NT2/D1 (cell line): ENCODE measurements around the gene AHDC1.

ENCODE experiments used
- DNase-seq: peaks from one replicate; pipeline ENCODE4 v3.0.0-alpha.2; 2011; ENCODE audit warnings: low read depth, low spot score
- H3K27me3 ChIP-seq: 2 replicates; pipeline ENCODE4 v1.6.0; 2011; ENCODE audit warnings: mild to moderate bottlenecking; ENCODE audit not compliant: insufficient read length, insufficient read depth
- H3K36me3 ChIP-seq: 2 replicates; pipeline ENCODE4 v1.6.1; 2011; ENCODE audit warnings: mild to moderate bottlenecking, low read length, mixed read lengths; ENCODE audit not compliant: insufficient read depth, insufficient read length
- H3K4me1 ChIP-seq: 2 replicates; pipeline ENCODE4 v1.5.1; 2011; ENCODE audit not compliant: insufficient read depth, insufficient read length
- H3K4me3 ChIP-seq: 2 replicates; pipeline ENCODE4 v1.5.1; 2011; ENCODE audit warnings: low read depth; ENCODE audit not compliant: insufficient read length
- H3K9ac ChIP-seq: 2 replicates; pipeline ENCODE4 v1.6.0; 2011; ENCODE audit warnings: low read depth; ENCODE audit not compliant: insufficient read length
- H3K9me3 ChIP-seq: 2 replicates; pipeline ENCODE4 v1.5.1; 2011; ENCODE audit warnings: mild to moderate bottlenecking, low read length; ENCODE audit not compliant: insufficient read depth
- SUZ12 ChIP-seq: IDR thresholded peaks from 2 replicates; pipeline ENCODE4 v1.6.1; 2011; ENCODE audit not compliant: insufficient read length, insufficient read depth; ENCODE audit errors: extremely low read depth
- YY1 ChIP-seq: IDR thresholded peaks from 2 replicates; pipeline ENCODE4 v1.6.1; 2011; ENCODE audit not compliant: insufficient read length, insufficient read depth
- ZNF274 ChIP-seq: IDR thresholded peaks from 2 replicates; pipeline ENCODE4 v1.6.1; 2011; ENCODE audit warnings: mild to moderate bottlenecking, low read depth, low read length

Gene AHDC1

DNA sequence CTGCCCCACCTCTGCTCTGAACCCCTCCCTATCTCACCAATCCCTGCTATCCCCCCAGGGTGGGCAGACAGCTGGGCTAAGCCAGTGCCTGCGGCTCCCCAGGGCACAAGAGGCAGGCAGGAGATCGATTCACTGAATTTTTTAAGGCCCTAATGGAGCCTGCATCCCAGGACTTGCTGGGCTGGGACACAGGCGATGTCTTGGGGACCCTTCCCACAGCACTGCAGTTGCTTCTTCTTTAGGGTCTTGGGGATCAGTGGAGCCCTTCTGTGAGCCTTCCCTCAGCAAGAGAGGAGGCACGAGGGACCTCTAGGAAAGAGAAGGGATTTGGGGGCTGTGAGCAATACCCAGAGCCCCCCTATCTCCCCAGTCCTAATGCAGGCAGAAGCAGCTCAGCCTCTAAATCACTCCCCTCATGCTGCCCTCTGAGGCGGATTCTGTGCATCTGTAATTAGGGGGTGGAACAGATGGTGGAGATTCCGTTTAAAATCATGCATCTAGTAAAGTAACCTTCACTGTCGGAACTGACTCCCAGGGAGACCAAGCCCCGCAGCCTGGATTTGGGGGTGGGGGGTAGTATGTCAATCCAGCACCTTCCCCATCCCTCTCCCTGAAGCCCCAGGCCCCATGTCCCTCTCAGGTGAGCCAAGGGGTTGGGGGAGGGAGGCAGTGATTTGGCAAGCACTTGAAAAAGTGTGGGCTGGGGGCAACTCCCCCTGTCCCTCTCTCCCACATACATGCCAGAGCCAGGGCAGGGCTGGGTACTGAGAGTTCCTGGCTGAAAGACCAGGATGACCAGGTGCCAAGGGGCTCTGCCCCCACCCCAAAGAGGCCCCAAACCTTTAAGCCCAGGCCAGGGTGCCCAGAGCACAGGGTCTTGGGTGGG, 10.0 kb downstream of the AHDC1 start:
- peak overlapping the region; percentile 31 for H3K4me3 ChIP-seq
- peak overlapping the region; percentile 82 for H3K9ac ChIP-seq
- DNase-seq: no peak
- peaks cover 92% of the 10 kb centered on the region for H3K4me1 ChIP-seq
- no peaks in the 10 kb centered on the region for H3K9me3 ChIP-seq
- peaks cover 38% of the 10 kb centered on the region for H3K36me3 ChIP-seq
- H3K27me3 ChIP-seq: no peaks in the 10 kb centered on the region
- TF ChIP-seq SUZ12 (no peak), ZNF274 (no peak)

- no peaks in the 10 kb centered on the region for H3K27me3 ChIP-seq
- H3K4me1 ChIP-seq: peaks cover 87% of the 10 kb centered on the region
- no peak for TF ChIP-seq SUZ12
- no peak for TF ChIP-seq YY1
- TF ChIP-seq ZNF274: no peak
- peaks cover 46% of the 10 kb centered on the region for H3K36me3 ChIP-seq
- peak; percentile 84 for DNase-seq
- peak overlapping the region; percentile 31 for H3K4me3 ChIP-seq
- H3K9me3 ChIP-seq: no peaks in the 10 kb centered on the region
- peak overlapping the region; percentile 82 for H3K9ac ChIP-seq
Measured at GRCh38 chr1:27592931-27593677, 10.8 kb downstream of the AHDC1 start.

GRCh38 chr1:27592232-27592930, 11.6 kb downstream of the AHDC1 start:
- DNase-seq: no peak
- Histone ChIP-seq H3K36me3 (peaks cover 54% of the 10 kb centered on the region), H3K27me3 (no peaks in the 10 kb centered on the region), H3K4me3 (peak overlapping the region; percentile 31), H3K9me3 (no peaks in the 10 kb centered on the region), H3K9ac (peak overlapping the region; percentile 53), H3K4me1 (peaks cover 80% of the 10 kb centered on the region)
- no peak for TF ChIP-seq SUZ12
- TF ChIP-seq YY1: no peak
- TF ChIP-seq ZNF274: no peak

DNA sequence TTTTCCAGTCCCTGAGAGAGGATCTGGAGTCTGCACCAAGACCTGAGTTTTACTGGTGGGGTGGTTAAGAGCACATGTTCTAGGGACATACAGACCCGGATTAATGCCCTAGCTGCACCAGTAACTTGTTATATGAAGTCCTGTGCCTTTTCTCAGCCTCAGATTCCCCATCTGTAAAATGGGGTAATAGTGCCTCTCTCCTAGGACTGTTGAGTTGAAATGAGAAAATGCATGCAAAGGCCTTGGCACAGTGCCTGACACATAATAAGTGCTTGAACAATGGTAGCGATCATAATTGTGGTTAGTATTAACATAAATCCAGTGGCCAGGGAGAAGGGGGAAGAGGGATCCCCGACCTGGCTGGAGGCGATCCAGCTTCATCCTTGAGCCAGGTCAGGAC, 12.3 kb downstream of the AHDC1 start:
- no peak overlapping the region for H3K4me3 ChIP-seq
- H3K4me1 ChIP-seq: peaks cover 77% of the 10 kb centered on the region
- H3K9me3 ChIP-seq: no peaks in the 10 kb centered on the region
- no peaks in the 10 kb centered on the region for H3K27me3 ChIP-seq
- TF ChIP-seq SUZ12 (no peak), YY1 (no peak), ZNF274 (no peak)
- no peak for DNase-seq
- H3K9ac ChIP-seq: peak overlapping the region; percentile 18
- H3K36me3 ChIP-seq: peaks cover 55% of the 10 kb centered on the region

DNA sequence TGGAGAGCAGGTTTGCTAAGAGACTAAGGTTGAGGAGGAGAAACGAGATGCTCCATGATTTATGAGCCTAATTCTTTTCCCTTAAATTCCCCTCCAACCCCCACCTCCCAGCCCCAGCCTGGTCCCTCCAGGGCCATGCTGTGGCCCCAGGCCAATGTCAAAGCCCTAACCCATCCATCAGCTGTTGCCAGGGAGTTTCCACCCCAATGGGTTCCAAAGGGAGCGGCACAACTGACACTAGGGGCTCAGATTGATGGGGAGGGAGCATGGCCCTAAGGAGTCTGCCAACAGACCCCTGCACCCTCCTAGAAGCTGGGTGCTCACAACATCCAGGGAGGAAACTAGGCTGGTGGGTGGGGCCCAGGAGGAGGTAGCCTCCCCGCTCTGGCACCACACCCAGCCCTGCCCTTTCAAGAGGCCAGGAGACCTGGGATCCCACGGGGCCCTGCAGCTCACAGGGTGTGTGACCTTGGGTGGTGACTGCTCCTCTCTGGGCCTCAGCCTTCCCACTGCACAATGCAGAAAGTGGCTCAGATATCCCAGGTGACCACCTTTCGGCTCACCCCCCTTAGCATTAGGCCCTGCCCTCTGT, 12.9 kb downstream of the AHDC1 start:
- DNase-seq: no peak
- no peak for TF ChIP-seq YY1
- no peak for TF ChIP-seq SUZ12
- no peak for TF ChIP-seq ZNF274
- H3K36me3 ChIP-seq: peaks cover 61% of the 10 kb centered on the region
- H3K9ac ChIP-seq: peak overlapping the region; percentile 25
- H3K27me3 ChIP-seq: no peaks in the 10 kb centered on the region
- peaks cover 74% of the 10 kb centered on the region for H3K4me1 ChIP-seq
- no peaks in the 10 kb centered on the region for H3K9me3 ChIP-seq
- no peak overlapping the region for H3K4me3 ChIP-seq

DNA sequence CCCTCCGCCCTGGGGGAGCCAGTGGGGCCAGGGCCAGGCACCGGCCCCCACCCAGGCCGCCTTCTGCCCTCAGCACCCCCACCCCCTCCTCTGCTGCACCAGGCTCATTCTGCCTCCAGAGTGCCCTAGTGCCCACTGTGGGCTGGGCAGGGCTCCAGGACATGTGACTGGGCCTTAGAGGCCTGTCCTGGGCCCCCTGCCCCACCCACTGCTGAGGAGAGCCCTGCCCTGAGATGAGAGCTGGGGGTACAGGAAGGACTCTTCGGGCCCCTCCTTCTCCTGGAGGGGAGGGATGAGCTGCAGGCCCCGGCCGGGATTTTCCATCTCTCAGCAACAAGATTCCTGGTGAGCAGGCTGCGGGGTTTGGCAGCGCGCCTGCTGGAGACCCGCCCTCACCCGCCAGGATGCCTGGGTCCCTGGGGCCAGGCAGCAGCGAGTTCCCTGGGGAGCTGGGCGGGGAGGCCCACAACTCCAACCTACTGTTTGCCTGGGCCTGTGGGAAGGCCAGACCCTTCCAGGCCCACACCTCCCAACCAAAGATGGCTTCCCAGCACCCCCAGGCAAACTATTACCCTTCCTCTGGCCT, 14.0 kb downstream of the AHDC1 start:
- Histone ChIP-seq H3K4me1 (peaks cover 64% of the 10 kb centered on the region), H3K9me3 (no peaks in the 10 kb centered on the region), H3K9ac (peak overlapping the region; percentile 24), H3K36me3 (peaks cover 63% of the 10 kb centered on the region), H3K27me3 (no peaks in the 10 kb centered on the region), H3K4me3 (no peak overlapping the region)
- TF ChIP-seq ZNF274: no peak
- TF ChIP-seq SUZ12: no peak
- no peak for TF ChIP-seq YY1
- DNase-seq: no peak
